Small intestine (tissue), 7 donors: ENCODE data around the gene PYY. TPM values are rescaled to one million over a fixed set of nuclear protein-coding genes. Genes with fewer than 3 reads are reported as not detected.

Experiments used
- DNase-seq, 2 donors: peaks; one replicate each; pipeline versions ENCODE4 v3.0.0 to v3.0.0-alpha.2; 2013
- FAIRE-seq: peaks from 2 replicates; lab custom pipeline; 2012; peaks lifted over from hg19 to GRCh38; lab: Jason Lieb, UNC
- H3K27ac ChIP-seq, 3 donors: one replicate each; pipeline ENCODE4 v1.5.1; 2013; ENCODE audit warnings: low read length in 2 of 3, mild to moderate bottlenecking in 2 of 3, control low read depth in 1 of 3, inconsistent platforms in 1 of 3, low read depth in 1 of 3, moderate library complexity in 1 of 3
- H3K27me3 ChIP-seq, 3 donors: one replicate each; pipeline ENCODE4 v1.6.1; 2013; ENCODE audit warnings: low read length in 3 of 3, inconsistent platforms in 1 of 3; ENCODE audit not compliant: control insufficient read depth in 3 of 3, insufficient read depth in 3 of 3
- H3K36me3 ChIP-seq, 3 donors: one replicate each; pipeline ENCODE4 v1.6.1; 2013; ENCODE audit warnings: low read length in 3 of 3, inconsistent platforms in 1 of 3, low read depth in 1 of 3, mild to moderate bottlenecking in 1 of 3, moderate library complexity in 1 of 3; ENCODE audit not compliant: control insufficient read depth in 3 of 3, insufficient read depth in 2 of 3
- H3K4me1 ChIP-seq, 3 donors: one replicate each; pipeline ENCODE4 v1.6.1; 2013; ENCODE audit warnings: low read length in 2 of 3, inconsistent platforms in 1 of 3, low read depth in 1 of 3, mild to moderate bottlenecking in 1 of 3, moderate library complexity in 1 of 3; ENCODE audit not compliant: control insufficient read depth in 3 of 3, insufficient read depth in 2 of 3
- H3K4me3 ChIP-seq, 3 donors: one replicate each; pipeline ENCODE4 v1.5.1; 2013; ENCODE audit warnings: low read length in 3 of 3, control low read depth in 1 of 3, inconsistent platforms in 1 of 3, low read depth in 1 of 3, mild to moderate bottlenecking in 1 of 3, moderate library complexity in 1 of 3
- H3K9me3 ChIP-seq, 2 donors: one replicate each; pipeline ENCODE4 v1.6.1; 2013; ENCODE audit warnings: low read depth in 1 of 2, low read length in 1 of 2; ENCODE audit not compliant: control insufficient read depth in 2 of 2, insufficient read depth in 1 of 2
- WGBS, 3 donors: extraction: QIAGEN DNeasy Blood & Tissue Kit; methylation state at CpG; one replicate each; pipeline ENCODE4 v1.1.7; 2013; 5-methylcytosine and 5-hydroxymethylcytosine counted together
- polyA plus RNA-seq, 4 donors: library from polyadenylated mRNA; stranded (reverse) in 3 of 4; unstranded in 1 of 4; fragments of 200-250 nt in 3 of 4; fragments of 120-200 nt in 1 of 4; gene quantifications; one replicate each; pipeline versions ENCODE4 v1.2.1 to v1.2.3, GENCODE V29; 2013
- donor health status: healthy with polysubstance abuse.
- donor health status: control.
- donor health status: control.
- donor health status: Bipolar disorder and iron deficiency.
- donor health status: healthy.

The PYY gene
- polyA plus RNA-seq, 4 donors: 1.8 to 192 (median 10.5) TPM; not detected in 1

- 65 to 76% (median 68%) methylated on average over 2 of the region's 2 CpGs for WGBS, 3 donors
- DNase-seq (no peak), FAIRE-seq (no peak)
- Histone ChIP-seq H3K27ac (no peak overlapping the region), H3K9me3 (no peaks in the 10 kb centered on the region), H3K27me3 (peaks cover 0 to 17% (median 3%) of the 10 kb centered on the region in 3 donors), H3K4me1 (peaks cover 0 to 11% (median 0%) of the 10 kb centered on the region in 3 donors), H3K36me3 (peaks cover 0 to 2% (median 0%) of the 10 kb centered on the region in 3 donors), H3K4me3 (no peak overlapping the region)
These were observed 39.3 kb downstream of the PYY start for GRCh38 chr17:43914451-43914850.

GRCh38 chr17:43913584-43913983 is 40.2 kb downstream of the PYY start:
- H3K4me1 ChIP-seq: peaks cover 0 to 11% (median 0%) of the 10 kb centered on the region in 3 donors
- peaks cover 0 to 2% (median 0%) of the 10 kb centered on the region in 3 donors for H3K36me3 ChIP-seq
- peaks cover 0 to 20% (median 4%) of the 10 kb centered on the region in 3 donors for H3K27me3 ChIP-seq
- no peak for FAIRE-seq
- no peaks in the 10 kb centered on the region for H3K9me3 ChIP-seq
- no peak overlapping the region for H3K27ac ChIP-seq
- no peak for DNase-seq
- H3K4me3 ChIP-seq: no peak overlapping the region
- 74 to 77% (median 75%) methylated on average over 6 of the region's 6 CpGs for WGBS, 3 donors

GRCh38 chr17:43912635-43913304 is 41.0 kb downstream of the PYY start:
- H3K4me1 ChIP-seq: peaks cover 0 to 15% (median 0%) of the 10 kb centered on the region in 3 donors
- no peaks in the 10 kb centered on the region for H3K36me3 ChIP-seq
- no peak overlapping the region for H3K4me3 ChIP-seq
- H3K27me3 ChIP-seq: peaks cover 0 to 28% (median 4%) of the 10 kb centered on the region in 3 donors
- H3K9me3 ChIP-seq: no peaks in the 10 kb centered on the region
- 37 to 67% (median 65%) methylated on average over 4 of the region's 4 CpGs for WGBS, 3 donors
- H3K27ac ChIP-seq: no peak overlapping the region
- FAIRE-seq: no peak
- no peak for DNase-seq

GRCh38 chr17:43911904-43912303 is 41.8 kb downstream of the PYY start:
- H3K9me3 ChIP-seq: no peaks in the 10 kb centered on the region
- DNase-seq (no peak), FAIRE-seq (no peak)
- H3K27ac ChIP-seq: no peak overlapping the region
- WGBS, 3 donors: 23 to 65% (median 26%) methylated on average over 8 of the region's 8 CpGs
- no peaks in the 10 kb centered on the region for H3K36me3 ChIP-seq
- peaks cover 0 to 21% (median 0%) of the 10 kb centered on the region in 3 donors for H3K4me1 ChIP-seq
- no peak overlapping the region for H3K4me3 ChIP-seq
- peaks cover 0 to 36% (median 4%) of the 10 kb centered on the region in 3 donors for H3K27me3 ChIP-seq

- H3K27me3 ChIP-seq: peaks cover 9 to 59% (median 11%) of the 10 kb centered on the region in 3 donors
- H3K9me3 ChIP-seq: no peaks in the 10 kb centered on the region
- FAIRE-seq (no peak), DNase-seq (no peak)
- H3K27ac ChIP-seq: no peak overlapping the region
- 43 to 64% (median 51%) methylated on average over 7 of the region's 7 CpGs for whole genome bisulfite sequencing, 3 donors
- H3K36me3 ChIP-seq: no peaks in the 10 kb centered on the region
- no peak overlapping the region for H3K4me3 ChIP-seq
- peaks cover 0 to 30% (median 0%) of the 10 kb centered on the region in 3 donors for H3K4me1 ChIP-seq
These were observed 44.1 kb downstream of the PYY start for GRCh38 chr17:43909537-43910231.

- Histone ChIP-seq H3K4me1 (peaks cover 0 to 30% (median 0%) of the 10 kb centered on the region in 3 donors), H3K27ac (peak overlapping the region in 2 of 3 donors; percentile 52 to 79), H3K9me3 (no peaks in the 10 kb centered on the region), H3K36me3 (no peaks in the 10 kb centered on the region), H3K27me3 (peaks cover 9 to 57% (median 14%) of the 10 kb centered on the region in 3 donors), H3K4me3 (peak overlapping the region in 1 of 3 donors; percentile 65)
- peak in 1 of 2 donors; percentile 60 for DNase-seq
- WGBS, 3 donors: 10 to 19% (median 14%) methylated on average over 26 of the region's 26 CpGs
- FAIRE-seq: no peak
These were observed 45.6 kb downstream of the PYY start for GRCh38 chr17:43907998-43908721.

GRCh38 chr17:43907425-43907981 is 46.2 kb downstream of the PYY start, which contains the start of gene MPP2:
MPP2 (minus strand) TSS chr17:43907536; CDS start chr17:43904460, 3,076 bp downstream.
- DNase-seq (peak in 1 of 2 donors; percentile 84), FAIRE-seq (no peak)
- Histone ChIP-seq H3K4me3 (peak within 1 kb of the TSS; percentile 19 to 65 (median 26)), H3K27ac (peak within 1 kb of the TSS in 2 of 3 donors; percentile 52 to 79), H3K36me3 (no peaks in the 10 kb centered on the region), H3K27me3 (peaks cover 9 to 60% (median 14%) of the 10 kb centered on the region in 3 donors), H3K4me1 (peaks cover 0 to 30% (median 0%) of the 10 kb centered on the region in 3 donors), H3K9me3 (no peaks in the 10 kb centered on the region)
- WGBS, 3 donors: 1 to 2% (median 1%) methylated on average over 36 of the region's 36 CpGs
